ENCODE data around the gene PTPRM. TPM values are rescaled to one million over a fixed set of nuclear protein-coding genes. Genes with fewer than 3 reads are reported as not detected.

The PTPRM gene
- total and polyA plus RNA-seq, 2 of the 4 experiments (the other 2 are of a cell fraction) = 28.3 to 51.2 TPM

DNA sequence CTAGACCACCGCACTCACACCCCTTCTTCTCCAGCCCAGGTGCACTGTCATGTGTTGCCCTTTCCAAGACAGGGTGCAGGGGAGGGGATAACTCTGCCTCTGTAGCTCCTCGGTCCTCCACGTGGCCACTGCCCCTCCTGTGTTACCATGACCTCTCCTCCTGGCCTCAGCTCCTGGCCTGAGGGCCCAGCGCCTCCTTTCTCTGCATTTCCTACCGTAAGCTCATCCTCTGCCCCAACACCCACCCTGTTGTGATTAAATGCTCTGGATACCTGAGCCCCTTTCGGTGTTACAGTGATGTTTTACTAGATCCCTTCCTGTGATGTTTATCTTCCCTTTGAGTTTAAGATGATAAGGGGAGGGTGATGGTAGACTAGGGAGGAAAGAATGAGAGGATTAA lies 242.3 kb downstream of the PTPRM start:
- Histone ChIP-seq H3K27me3 (ENCODE audit: control insufficient read depth, insufficient read depth, low read length) (no peaks in the 10 kb centered on the region), H2BK120ac (ENCODE audit: low read depth, low read length) (no peak overlapping the region), H3K14ac (replicated peaks; ENCODE audit: low read depth, low read length) (no peak overlapping the region), H3K4ac (ENCODE audit: low read depth, low read length) (no peak overlapping the region), H3K18ac (ENCODE audit: low read depth, low read length) (no peak overlapping the region), H3K79me1 (ENCODE audit: low read depth in 1 of 2, low read length in 2 of 2) (peaks cover 8 to 20% of the 10 kb centered on the region in 2 experiments; a peak in 3 of 4 replicates), H2BK5ac (ENCODE audit: low read depth, low read length, poor library complexity, severe bottlenecking) (no peak overlapping the region), H3K23ac (ENCODE audit: low read depth, low read length) (no peak overlapping the region), H2BK15ac (ENCODE audit: low read depth, low read length) (no peak overlapping the region), H3K9me3 (ENCODE audit: control insufficient read depth, insufficient read depth, low read length) (peaks cover 5% of the 10 kb centered on the region), H4K8ac (ENCODE audit: low read depth in 2 of 2, low read length in 2 of 2) (no peak overlapping the region), H3K4me1 (ENCODE audit: control insufficient read depth, insufficient read depth, low read length) (peaks cover 7% of the 10 kb centered on the region), H2AK5ac (ENCODE audit: low read depth, low read length) (peak overlapping the region; percentile 12; the same call in 1 of the 2 replicates), H3K4me2 (ENCODE audit: low read depth, low read length) (no peak overlapping the region), H4K91ac (ENCODE audit: insufficient read depth, low read depth, low read length) (no peak overlapping the region; the same call in 1 of the 2 replicates), H3K36me3 (ENCODE audit: control insufficient read depth, insufficient read depth, low read length) (no peaks in the 10 kb centered on the region), H2AFZ (replicated peaks; ENCODE audit: low read length, poor library complexity) (no peak overlapping the region), H3K4me3 (ENCODE audit: insufficient read depth, low read depth, low read length) (no peak overlapping the region), H3K9me1 (ENCODE audit: insufficient read depth, low read length) (peaks cover 7% of the 10 kb centered on the region), H2BK20ac (ENCODE audit: low read depth, low read length) (no peak overlapping the region), H3K56ac (ENCODE audit: extremely low read depth, insufficient read depth, low read length) (no peak overlapping the region), H3K9ac (ENCODE audit: low read depth, low read length) (no peak overlapping the region), H3K27ac (ENCODE audit: insufficient read depth, low read length) (no peak overlapping the region), H4K5ac (ENCODE audit: low read depth, low read length) (no peak overlapping the region), H4K20me1 (ENCODE audit: insufficient read depth, low read length) (peaks cover 5% of the 10 kb centered on the region; the same call in 1 of the 2 replicates), H2AK9ac (replicated peaks; ENCODE audit: low read depth, low read length, poor library complexity) (no peak overlapping the region)
- ATAC-seq (ENCODE audit: low read depth) (no peak), DNase-seq (no peak)
- intact Hi-C loops (cut with micrococcal nuclease) (no loop called here), in situ Hi-C loops (cut with MboI; ENCODE audit: low sequenced_read_pairs) (no loop called here), dilution Hi-C loops (cut with HindIII; ENCODE audit: low sequenced_read_pairs, unreplicated experiment) (no loop called here)
- TF ChIP-seq CHD1 (IDR thresholded peaks at IDR 0.05; ENCODE audit: low read depth, low read length) (no peak), RFX5 (IDR thresholded peaks at IDR 0.05; ENCODE audit: low read depth, low read length) (no peak), RCOR1 (IDR thresholded peaks at IDR 0.05; ENCODE audit: insufficient replicate concordance, low read length) (no peak)
- TF ChIP-seq, protein P1, sequence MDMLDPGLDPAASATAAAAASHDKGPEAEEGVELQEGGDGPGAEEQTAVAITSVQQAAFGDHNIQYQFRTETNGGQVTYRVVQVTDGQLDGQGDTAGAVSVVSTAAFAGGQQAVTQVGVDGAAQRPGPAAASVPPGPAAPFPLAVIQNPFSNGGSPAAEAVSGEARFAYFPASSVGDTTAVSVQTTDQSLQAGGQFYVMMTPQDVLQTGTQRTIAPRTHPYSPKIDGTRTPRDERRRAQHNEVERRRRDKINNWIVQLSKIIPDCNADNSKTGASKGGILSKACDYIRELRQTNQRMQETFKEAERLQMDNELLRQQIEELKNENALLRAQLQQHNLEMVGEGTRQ (IDR thresholded peaks at IDR 0.05; ENCODE audit: low read depth, low read length) = no peak
- 90% methylated on average over 2 of the region's 6 CpGs; no CpG with 5 or more reads in 1 of the 2 experiments for WGBS, 2 experiments (ENCODE audit: extremely low coverage in 2 of 2, insufficient read length in 1 of 2)
- BruUV-seq (replicated peaks) = no TSS peak
- ChIA-PET CTCF (interaction anchor here (1.4 kb wide), 1 partner anchor 9 kb away, joined by 3 read pairs; no protein-coding TSS in a partner anchor), POLR2A (ENCODE audit: unreplicated experiment) (no interaction called here)
